Mucosa of descending colon (tissue), 3 donors: ENCODE data around the gene ADCK1. TPM values are rescaled to one million over a fixed set of nuclear protein-coding genes. Genes with fewer than 3 reads are reported as not detected.

Source experiments
- ATAC-seq: fragments of 200-7000 bp; cut with Tn5 transposase; one replicate; pipeline ENCODE4 v1.9.1; 2020; ENCODE audit warnings: mild to moderate bottlenecking, moderate library complexity
- DNase-seq, 3 donors: peaks; one replicate each; pipeline ENCODE4 v3.0.0-alpha.2; 2020
- H3K36me3 ChIP-seq: fragments of 200-600 bp; one replicate; pipeline ENCODE4 v1.8.0; 2021; ENCODE audit warnings: low read depth, mild to moderate bottlenecking
- H3K4me1 ChIP-seq: fragments of 200-600 bp; one replicate; pipeline ENCODE4 v1.8.0; 2021; ENCODE audit warnings: low read depth, mild to moderate bottlenecking
- H3K4me3 ChIP-seq: fragments of 200-600 bp; one replicate; pipeline ENCODE4 v1.8.0; 2021; ENCODE audit warnings: mild to moderate bottlenecking
- H3K9me3 ChIP-seq: fragments of 200-600 bp; one replicate; pipeline ENCODE4 v1.8.0; 2021; ENCODE audit warnings: mild to moderate bottlenecking
- CTCF ChIP-seq: fragments of 200-600 bp; IDR thresholded peaks from one replicate; pipeline ENCODE4 v1.8.0; 2022; ENCODE audit warnings: antibody characterized with exemption, mild to moderate bottlenecking
- intact Hi-C, 2 donors: fragments of 100-400 bp; cut with DNase I in 1 of 2; cut with micrococcal nuclease in 1 of 2; formaldehyde crosslinking; loops; one replicate each; pipeline versions ENCODE4 v1.11.0 to v1.11.1; 2022; cut with DNase I, micrococcal nuclease
- total RNA-seq, 3 donors: library from RNA; stranded (reverse); fragmentation: NEBNext Ultra II Directional in 2 of 3; extraction: Animal tissue kit (Norgen Biotek cat#: 25700) in 2 of 3; gene quantifications; one replicate each; pipeline versions ENCODE4 v1.2.1 to v1.2.4, GENCODE V29; 2021 to 2023
- donor health status: DM: no; HTN: no; CAD: no; lungs with moderate emphysema.
- donor health status: DM: no; HTN: no; CAD: no.
- donor health status: DM: no; HTN: yes; CAD: no.

ADCK1 gene
- total RNA-seq, 3 donors from 2014 or later = 9.1 to 15.4 (median 13.6) TPM

- no peak for TF ChIP-seq CTCF
- DNase-seq (no peak), ATAC-seq (no peak)
- intact Hi-C loops = no loop called here
- no peaks in the 10 kb centered on the region for H3K9me3 ChIP-seq
- no peaks in the 10 kb centered on the region for H3K36me3 ChIP-seq
- H3K4me3 ChIP-seq = no peak overlapping the region
- no peaks in the 10 kb centered on the region for H3K4me1 ChIP-seq
Observed at GRCh38 chr14:77892890-77893484, 93.1 kb downstream of the ADCK1 start.

GRCh38 chr14:77897374-77897773 lies 97.5 kb downstream of the ADCK1 start:
- Histone ChIP-seq H3K9me3 (no peaks in the 10 kb centered on the region), H3K4me1 (no peaks in the 10 kb centered on the region), H3K4me3 (no peak overlapping the region), H3K36me3 (no peaks in the 10 kb centered on the region)
- no peak for DNase-seq
- ATAC-seq = no peak
- TF ChIP-seq CTCF = no peak
- intact Hi-C loops = no loop called here

GRCh38 chr14:77902811-77903210 lies 102.9 kb downstream of the ADCK1 start:
- ATAC-seq (no peak), DNase-seq (no peak)
- Histone ChIP-seq H3K4me3 (no peak overlapping the region), H3K4me1 (no peaks in the 10 kb centered on the region), H3K36me3 (no peaks in the 10 kb centered on the region), H3K9me3 (no peaks in the 10 kb centered on the region)
- intact Hi-C loops = no loop called here
- no peak for TF ChIP-seq CTCF

- ATAC-seq = no peak
- no peaks in the 10 kb centered on the region for H3K4me1 ChIP-seq
- no peaks in the 10 kb centered on the region for H3K9me3 ChIP-seq
- H3K36me3 ChIP-seq = no peaks in the 10 kb centered on the region
- no peak for DNase-seq
- intact Hi-C loops = no loop called here
- H3K4me3 ChIP-seq = no peak overlapping the region
- no peak for TF ChIP-seq CTCF
Observed at GRCh38 chr14:77903221-77903620, 103.3 kb downstream of the ADCK1 start.

GRCh38 chr14:77903937-77904617 lies 104.2 kb downstream of the ADCK1 start:
- H3K36me3 ChIP-seq = no peaks in the 10 kb centered on the region
- no peaks in the 10 kb centered on the region for H3K4me1 ChIP-seq
- H3K9me3 ChIP-seq = no peaks in the 10 kb centered on the region
- TF ChIP-seq CTCF = no peak
- no peak overlapping the region for H3K4me3 ChIP-seq
- ATAC-seq (no peak), DNase-seq (no peak)
- intact Hi-C loops = no loop called here
